ENCODE results near the gene UGP2. TPM values are rescaled to one million over a fixed set of nuclear protein-coding genes. Genes with fewer than 3 reads are reported as not detected.
A peak's percentile ranks its signal among the peaks of the same experiment; 100 is the strongest.

Gene UGP2
- total and polyA plus RNA-seq, 4 donors, result 76.2 to 723 (median 261) TPM

- 43% methylated on average over 4 of the region's 4 CpGs for WGBS
- Histone ChIP-seq H3K27ac (ENCODE audit: low read depth in 1 of 2, low read length in 2 of 2) (peak overlapping the region; percentile 34 to 41), H3K27me3 (ENCODE audit: control insufficient read depth in 4 of 4, insufficient read depth in 4 of 4, low read length in 3 of 4) (no peaks in the 10 kb centered on the region), H3K9me3 (ENCODE audit: control insufficient read depth in 4 of 4, low read length in 3 of 4) (no peaks in the 10 kb centered on the region), H3K4me1 (ENCODE audit: control insufficient read depth in 4 of 4, insufficient read depth in 4 of 4, low read length in 3 of 4) (peaks cover 10 to 70% (median 45%) of the 10 kb centered on the region in 4 donors), H3K9ac (ENCODE audit: low read depth in 1 of 2, low read length in 2 of 2) (no peak overlapping the region), H3K36me3 (ENCODE audit: control insufficient read depth in 4 of 4, insufficient read depth in 3 of 4, low read depth in 1 of 4, low read length in 3 of 4) (peaks cover 0 to 31% (median 19%) of the 10 kb centered on the region in 4 donors), H3K4me3 (ENCODE audit: low read depth in 1 of 3, low read length in 3 of 3) (no peak overlapping the region)
- TF ChIP-seq RAD21 (IDR thresholded peaks at IDR 0.05) (peak in 1 of 2 donors; percentile 27), MAX (IDR thresholded peaks at IDR 0.05) (no peak), HNF4A (conservative IDR thresholded peaks at IDR 0.05) (peak in 1 of 2 donors; percentile 15), GABPA (IDR thresholded peaks at IDR 0.05 in 1 of 2, conservative IDR thresholded peaks at IDR 0.05 in 1 of 2) (no peak), YY1 (IDR thresholded peaks at IDR 0.05) (peak; percentile 15)
- DNase-seq (ENCODE audit: low spot score), result no peak
Observed at GRCh38 chr2:63853527-63854310, 12.0 kb downstream of the UGP2 start.

DNA sequence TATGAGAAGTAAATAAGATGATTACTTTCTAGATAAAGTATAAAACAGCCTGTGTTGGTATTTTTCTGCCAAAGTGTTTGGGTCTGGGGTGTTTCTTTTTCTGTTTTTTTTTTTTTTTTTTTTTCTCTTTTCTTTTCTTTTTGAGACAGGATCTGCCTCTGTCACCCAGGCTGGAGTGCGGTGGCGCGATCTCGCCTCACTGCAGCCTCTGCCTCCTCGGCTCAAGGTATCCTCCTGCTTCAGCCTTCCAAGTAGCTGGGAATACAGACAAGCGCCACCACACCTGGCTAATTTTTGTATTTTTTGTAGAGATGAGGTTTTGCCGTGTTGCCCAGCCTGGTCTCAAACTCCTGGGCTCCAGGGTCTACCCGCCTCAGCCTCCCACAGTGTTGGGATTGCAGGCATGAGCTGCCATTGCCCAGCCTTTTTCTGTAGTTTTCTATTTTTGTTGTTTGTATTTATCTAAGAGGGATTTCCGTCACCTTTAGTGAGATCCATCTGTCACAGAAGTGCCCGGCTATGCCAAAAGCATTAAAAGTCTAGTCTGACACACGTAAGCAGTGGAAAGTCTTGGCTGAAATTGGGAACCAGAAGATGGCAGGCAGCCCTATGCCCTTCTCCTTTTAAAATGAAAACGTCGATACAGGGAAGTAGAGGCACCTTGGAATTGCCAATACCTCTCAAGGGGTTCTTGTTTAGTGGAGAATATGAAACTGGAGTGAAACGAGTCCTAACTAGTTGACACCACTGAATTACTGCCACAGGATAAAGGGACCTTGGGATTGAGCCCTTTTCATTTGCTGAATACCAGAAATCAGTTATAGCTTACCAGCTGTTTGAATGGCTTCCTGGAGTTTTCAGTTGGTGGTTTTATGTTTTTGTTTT is 14.0 kb downstream of the UGP2 start:
- no peaks in the 10 kb centered on the region for H3K27me3 ChIP-seq (ENCODE audit: control insufficient read depth in 4 of 4, insufficient read depth in 4 of 4, low read length in 3 of 4)
- peaks cover 8 to 57% (median 39%) of the 10 kb centered on the region in 4 donors for H3K4me1 ChIP-seq (ENCODE audit: control insufficient read depth in 4 of 4, insufficient read depth in 4 of 4, low read length in 3 of 4)
- no peak for DNase-seq (ENCODE audit: low spot score)
- no peak for TF ChIP-seq RXRA (IDR thresholded peaks at IDR 0.05)
- no peak for TF ChIP-seq SP1 (IDR thresholded peaks at IDR 0.05)
- TF ChIP-seq EGR1 (IDR thresholded peaks at IDR 0.05; ENCODE audit: low read depth in 2 of 2), result no peak
- no peak for TF ChIP-seq JUND (IDR thresholded peaks at IDR 0.05)
- TF ChIP-seq, protein P1, sequence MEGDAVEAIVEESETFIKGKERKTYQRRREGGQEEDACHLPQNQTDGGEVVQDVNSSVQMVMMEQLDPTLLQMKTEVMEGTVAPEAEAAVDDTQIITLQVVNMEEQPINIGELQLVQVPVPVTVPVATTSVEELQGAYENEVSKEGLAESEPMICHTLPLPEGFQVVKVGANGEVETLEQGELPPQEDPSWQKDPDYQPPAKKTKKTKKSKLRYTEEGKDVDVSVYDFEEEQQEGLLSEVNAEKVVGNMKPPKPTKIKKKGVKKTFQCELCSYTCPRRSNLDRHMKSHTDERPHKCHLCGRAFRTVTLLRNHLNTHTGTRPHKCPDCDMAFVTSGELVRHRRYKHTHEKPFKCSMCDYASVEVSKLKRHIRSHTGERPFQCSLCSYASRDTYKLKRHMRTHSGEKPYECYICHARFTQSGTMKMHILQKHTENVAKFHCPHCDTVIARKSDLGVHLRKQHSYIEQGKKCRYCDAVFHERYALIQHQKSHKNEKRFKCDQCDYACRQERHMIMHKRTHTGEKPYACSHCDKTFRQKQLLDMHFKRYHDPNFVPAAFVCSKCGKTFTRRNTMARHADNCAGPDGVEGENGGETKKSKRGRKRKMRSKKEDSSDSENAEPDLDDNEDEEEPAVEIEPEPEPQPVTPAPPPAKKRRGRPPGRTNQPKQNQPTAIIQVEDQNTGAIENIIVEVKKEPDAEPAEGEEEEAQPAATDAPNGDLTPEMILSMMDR (IDR thresholded peaks at IDR 0.05; ENCODE audit: low read depth, low read length, missing input control), result no peak
- TF ChIP-seq HNF4G (IDR thresholded peaks at IDR 0.05), result no peak
- TF ChIP-seq YY1 (IDR thresholded peaks at IDR 0.05), result no peak
- no peak for TF ChIP-seq NR2F2 (IDR thresholded peaks at IDR 0.05)
- no peak for TF ChIP-seq FOXA2 (IDR thresholded peaks at IDR 0.05)
- TF ChIP-seq TAF1 (conservative IDR thresholded peaks at IDR 0.05), result no peak
- peak overlapping the region in 1 of 2 donors; percentile 14 for H3K9ac ChIP-seq (ENCODE audit: low read depth in 1 of 2, low read length in 2 of 2)
- peaks cover 0 to 47% (median 27%) of the 10 kb centered on the region in 4 donors for H3K36me3 ChIP-seq (ENCODE audit: control insufficient read depth in 4 of 4, insufficient read depth in 3 of 4, low read depth in 1 of 4, low read length in 3 of 4)
- no peak overlapping the region for H3K4me3 ChIP-seq (ENCODE audit: low read depth in 1 of 3, low read length in 3 of 3)
- H3K9me3 ChIP-seq (ENCODE audit: control insufficient read depth in 4 of 4, low read length in 3 of 4), result no peaks in the 10 kb centered on the region
- peak overlapping the region; percentile 28 to 36 for H3K27ac ChIP-seq (ENCODE audit: low read depth in 1 of 2, low read length in 2 of 2)
- 83% methylated on average over 14 of the region's 14 CpGs for WGBS

DNA sequence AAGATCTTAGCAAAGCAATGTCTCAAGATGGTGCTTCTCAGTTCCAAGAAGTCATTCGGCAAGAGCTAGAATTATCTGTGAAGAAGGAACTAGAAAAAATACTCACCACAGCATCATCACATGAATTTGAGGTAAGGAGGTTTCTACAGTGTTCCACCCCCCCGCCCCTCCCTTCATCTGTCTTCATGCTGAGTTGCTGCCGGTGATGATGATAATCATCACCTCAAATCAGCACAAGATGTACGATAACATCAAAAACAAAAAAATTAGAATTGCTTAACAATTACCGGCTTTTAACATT is 14.6 kb downstream of the UGP2 start:
- 65% methylated on average over 5 of the region's 5 CpGs for WGBS
- peaks cover 0 to 46% (median 29%) of the 10 kb centered on the region in 4 donors for H3K36me3 ChIP-seq (ENCODE audit: control insufficient read depth in 4 of 4, insufficient read depth in 3 of 4, low read depth in 1 of 4, low read length in 3 of 4)
- TF ChIP-seq MAX (IDR thresholded peaks at IDR 0.05) (no peak), RXRA (IDR thresholded peaks at IDR 0.05) (no peak), ATF3 (IDR thresholded peaks at IDR 0.05) (no peak), FOXA1 (IDR thresholded peaks at IDR 0.05) (no peak), HNF4A (conservative IDR thresholded peaks at IDR 0.05) (no peak), JUND (IDR thresholded peaks at IDR 0.05) (no peak), FOXA2 (IDR thresholded peaks at IDR 0.05) (no peak), HNF4G (IDR thresholded peaks at IDR 0.05) (no peak), RAD21 (IDR thresholded peaks at IDR 0.05) (no peak), NR2F2 (IDR thresholded peaks at IDR 0.05) (no peak), SP1 (IDR thresholded peaks at IDR 0.05) (no peak), TAF1 (conservative IDR thresholded peaks at IDR 0.05) (no peak)
- TF ChIP-seq, protein P1 (IDR thresholded peaks at IDR 0.05; ENCODE audit: low read depth, low read length, missing input control), result no peak

More for the DNA sequence above, 14.6 kb downstream of the UGP2 start:
- no peaks in the 10 kb centered on the region for H3K27me3 ChIP-seq (ENCODE audit: control insufficient read depth in 4 of 4, insufficient read depth in 4 of 4, low read length in 3 of 4)
- DNase-seq (ENCODE audit: low spot score), result no peak
- peaks cover 8 to 54% (median 34%) of the 10 kb centered on the region in 4 donors for H3K4me1 ChIP-seq (ENCODE audit: control insufficient read depth in 4 of 4, insufficient read depth in 4 of 4, low read length in 3 of 4)
- H3K4me3 ChIP-seq (ENCODE audit: low read depth in 1 of 3, low read length in 3 of 3), result no peak overlapping the region
- H3K9ac ChIP-seq (ENCODE audit: low read depth in 1 of 2, low read length in 2 of 2), result peak overlapping the region in 1 of 2 donors; percentile 14
- no peaks in the 10 kb centered on the region for H3K9me3 ChIP-seq (ENCODE audit: control insufficient read depth in 4 of 4, low read length in 3 of 4)
- peak overlapping the region in 1 of 2 donors; percentile 36 for H3K27ac ChIP-seq (ENCODE audit: low read depth in 1 of 2, low read length in 2 of 2)

Measured in liver (tissue), 9 donors.